Measurements from ENCODE around the gene GAD1.

The GAD1 gene

DNA sequence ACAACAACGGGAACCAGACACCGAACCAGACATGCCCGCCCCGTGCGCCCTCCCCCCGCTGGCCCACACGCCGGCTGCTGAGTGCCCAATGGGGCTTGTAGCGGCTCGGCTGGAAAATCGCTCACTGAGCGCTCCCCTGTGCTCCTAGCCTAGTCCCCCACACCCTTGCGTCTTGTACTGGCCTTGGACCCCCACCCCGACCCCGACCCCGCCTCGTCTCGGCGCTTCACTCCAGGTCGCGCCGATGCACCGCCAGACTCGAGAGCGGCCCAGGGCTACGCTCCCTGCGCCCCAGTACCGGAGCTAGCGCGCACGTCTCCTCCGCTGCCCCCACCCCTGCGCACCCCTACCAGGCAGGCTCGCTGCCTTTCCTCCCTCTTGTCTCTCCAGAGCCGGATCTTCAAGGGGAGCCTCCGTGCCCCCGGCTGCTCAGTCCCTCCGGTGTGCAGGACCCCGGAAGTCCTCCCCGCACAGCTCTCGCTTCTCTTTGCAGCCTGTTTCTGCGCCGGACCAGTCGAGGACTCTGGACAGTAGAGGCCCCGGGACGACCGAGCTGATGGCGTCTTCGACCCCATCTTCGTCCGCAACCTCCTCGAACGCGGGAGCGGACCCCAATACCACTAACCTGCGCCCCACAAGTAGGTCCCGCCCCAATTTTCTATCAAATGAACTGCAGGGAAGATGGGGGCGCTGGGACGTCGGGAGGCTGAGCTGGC is 1.5 kb downstream of the GAD1 start:
- DNase-seq = no peak

DNA sequence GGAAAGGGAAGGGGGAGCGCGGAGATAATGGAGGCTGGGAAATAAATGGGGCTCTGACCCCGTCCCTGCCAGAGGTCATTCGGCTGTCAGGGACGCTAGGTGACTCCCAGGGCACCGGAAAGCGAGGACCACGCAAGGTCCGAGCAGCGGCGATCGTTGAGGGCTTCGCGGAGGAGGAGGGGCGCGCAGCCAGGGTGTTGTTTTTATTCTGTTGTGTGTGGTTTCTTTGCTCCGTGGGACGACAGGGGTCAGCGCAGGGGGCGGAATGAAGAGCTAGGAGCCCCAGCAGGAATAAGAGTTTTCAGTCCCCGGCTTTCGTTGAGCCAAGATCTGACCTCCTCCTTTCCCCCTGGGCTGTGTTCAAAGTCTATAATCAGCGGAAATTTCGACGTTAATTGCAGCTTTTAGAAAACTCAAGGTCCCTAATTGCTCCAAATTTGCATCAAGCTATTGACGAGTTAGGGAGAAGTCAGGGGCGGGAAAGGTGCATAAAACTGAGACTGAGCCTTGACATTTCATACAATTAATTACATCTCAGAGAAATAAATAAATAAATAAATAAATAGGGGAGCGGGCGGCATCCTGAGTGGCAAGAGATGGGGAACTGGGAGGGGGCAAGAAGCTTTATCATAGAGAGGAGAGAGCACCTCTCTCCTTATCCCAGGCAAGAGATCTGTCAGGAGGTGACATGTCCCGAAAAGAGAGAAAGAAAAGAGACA is 2.2 kb downstream of the GAD1 start:
- DNase-seq = no peak

DNA sequence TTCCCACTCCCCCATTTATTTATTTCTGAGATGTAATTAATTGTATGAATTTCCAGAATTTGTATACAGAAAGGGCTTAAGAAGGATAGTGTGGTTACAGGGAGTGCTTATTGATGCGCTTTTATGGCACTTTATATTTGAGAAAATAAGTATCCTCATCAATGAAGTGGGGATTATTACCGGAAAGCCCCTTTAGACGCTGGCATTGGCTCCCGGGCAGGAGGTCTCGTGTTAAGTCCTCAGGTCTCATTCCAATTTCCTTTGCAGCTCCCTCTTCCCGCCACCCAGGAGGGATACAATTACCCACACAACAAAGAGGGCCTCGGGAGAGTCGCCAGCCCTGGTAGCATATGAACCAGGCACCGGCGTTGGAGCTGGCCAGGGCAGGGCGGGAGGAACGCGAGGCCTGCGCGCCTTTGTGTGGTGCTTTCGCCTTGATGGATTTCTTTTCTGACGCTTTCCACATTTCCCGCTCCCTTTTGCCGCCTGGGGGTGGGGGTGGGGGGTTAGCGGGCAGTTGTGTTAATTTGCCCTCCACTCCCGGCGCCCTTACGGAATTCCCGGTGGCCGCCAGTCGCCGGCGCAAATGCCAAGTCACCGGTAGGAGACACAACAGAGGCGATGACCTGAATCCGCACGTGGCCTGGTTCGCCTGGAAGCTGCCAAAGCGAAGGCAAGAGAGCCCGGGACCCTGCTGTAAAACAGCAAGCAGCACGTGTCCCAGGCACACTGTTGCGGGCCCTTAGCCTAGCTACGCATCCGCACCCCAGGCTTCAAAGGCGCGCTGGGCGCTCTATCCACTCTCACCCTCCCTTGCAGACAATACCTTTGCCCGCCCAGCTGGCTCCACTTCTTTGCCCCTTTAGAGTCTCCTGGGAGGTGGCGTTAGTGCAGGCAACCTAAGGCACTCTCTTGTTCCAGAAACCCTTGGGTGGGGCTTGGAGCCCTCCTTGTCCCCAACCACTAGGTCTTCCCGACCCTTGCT is 3.3 kb downstream of the GAD1 start:
- no peak for DNase-seq

DNA sequence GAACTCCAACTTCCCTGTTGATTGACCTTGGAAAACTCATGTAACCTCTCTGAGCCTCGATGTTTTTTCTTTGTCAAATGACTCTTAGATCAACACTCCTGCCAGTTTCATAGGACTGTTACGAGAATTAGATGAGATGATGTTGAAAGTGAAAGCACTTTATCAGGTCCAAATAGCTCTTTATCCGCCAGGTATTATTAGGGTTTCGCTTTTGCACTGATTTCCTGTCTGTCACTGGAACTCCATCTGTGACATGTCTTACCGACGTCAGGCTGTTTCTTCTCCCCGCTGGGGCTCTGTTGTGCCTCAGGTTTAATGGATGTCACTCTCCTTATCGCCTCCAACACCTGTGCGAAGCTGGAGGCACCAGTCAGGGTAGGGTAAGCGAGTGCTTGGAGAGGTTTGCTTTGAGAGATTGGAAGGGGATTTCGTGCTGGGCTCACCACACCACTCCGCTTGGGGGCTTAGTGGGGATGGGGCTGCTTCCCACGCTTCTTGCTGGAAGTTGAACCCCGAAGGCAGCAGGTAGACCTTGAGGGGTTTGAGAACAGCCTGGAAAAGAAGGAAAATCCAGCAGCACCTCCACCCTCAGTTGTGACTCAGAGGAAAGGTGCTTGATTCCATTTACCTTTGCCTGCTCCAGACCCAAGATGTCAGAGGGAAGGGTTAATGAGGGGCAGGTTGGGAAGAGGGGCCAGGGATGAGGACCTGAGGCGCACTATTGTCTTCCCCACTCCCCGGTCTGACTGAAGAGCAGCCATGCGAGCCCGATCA is 4.3 kb downstream of the GAD1 start:
- DNase-seq = no peak

DNA sequence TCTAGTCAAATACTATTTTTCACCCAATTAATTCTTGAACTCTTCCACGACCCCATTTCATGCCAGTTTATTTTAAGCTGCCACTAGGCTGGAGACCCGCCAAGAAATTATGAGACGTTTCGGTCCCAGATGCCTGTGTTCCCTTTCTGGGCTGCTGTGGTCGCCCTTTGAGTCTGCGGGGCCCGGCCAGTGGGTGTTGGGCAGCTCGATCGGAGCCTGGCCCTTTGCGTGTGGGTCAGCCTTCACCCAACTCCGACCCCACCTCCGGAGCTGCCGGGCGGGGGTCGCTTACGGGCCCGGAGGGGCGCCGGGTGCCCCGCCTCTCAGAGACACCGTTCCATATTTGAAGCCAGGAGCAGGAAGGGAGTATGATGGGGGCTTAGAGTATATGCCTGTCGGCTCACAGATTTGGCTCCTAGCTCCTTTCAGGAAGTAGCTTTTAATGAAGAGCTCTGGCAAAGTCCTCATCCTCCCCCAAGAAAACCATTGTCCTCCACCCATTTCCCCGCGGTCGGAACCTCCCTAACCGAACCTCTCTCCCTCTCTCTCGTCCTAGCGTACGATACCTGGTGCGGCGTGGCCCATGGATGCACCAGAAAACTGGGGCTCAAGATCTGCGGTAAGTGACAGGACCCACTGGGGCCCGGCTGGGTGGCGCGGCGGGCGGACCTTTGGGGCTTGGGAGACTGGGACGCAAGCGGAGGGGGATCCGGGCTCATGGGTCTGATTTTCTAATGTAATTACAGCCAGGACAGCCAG is 5.0 kb downstream of the GAD1 start:
- no peak for DNase-seq

DNA sequence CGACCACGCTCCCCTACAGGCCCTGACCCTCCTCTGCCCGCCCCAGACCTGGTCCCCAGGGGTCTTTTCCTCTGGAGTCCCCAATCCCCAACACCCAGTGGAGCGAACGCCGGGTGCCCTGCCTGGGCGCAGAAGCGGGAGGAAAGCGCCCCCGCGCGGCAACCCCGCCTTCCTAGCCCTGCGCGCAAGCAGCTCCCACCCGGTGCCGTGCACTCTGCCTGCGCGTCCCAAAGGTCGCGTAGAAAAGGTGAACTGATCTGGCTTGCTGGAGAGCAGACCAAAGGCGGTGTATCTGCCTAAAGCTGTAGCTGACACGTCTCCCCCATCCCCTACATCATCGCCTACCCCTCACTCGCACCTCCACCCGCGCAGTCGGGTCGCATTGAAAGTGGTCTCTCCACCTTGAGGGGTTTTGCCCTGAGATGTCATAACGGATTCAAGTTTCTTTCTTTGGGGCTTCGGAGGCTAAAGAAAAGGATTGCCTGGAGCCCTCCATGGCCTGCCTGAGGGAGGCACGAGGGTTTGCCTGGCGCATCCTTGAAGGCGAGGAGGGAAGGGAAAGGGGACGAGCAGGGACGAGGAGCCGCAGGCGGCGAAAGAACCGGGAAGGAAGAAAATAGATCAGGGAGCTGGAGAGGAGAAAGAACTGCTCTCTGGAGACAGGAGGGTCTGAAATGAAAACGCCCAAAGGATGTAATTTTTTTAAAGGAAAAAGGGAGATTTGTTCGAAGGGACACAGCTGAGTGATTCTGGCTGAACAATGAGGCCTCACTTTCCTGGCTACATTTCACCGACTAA is 5.8 kb downstream of the GAD1 start:
- no peak for DNase-seq

DNA sequence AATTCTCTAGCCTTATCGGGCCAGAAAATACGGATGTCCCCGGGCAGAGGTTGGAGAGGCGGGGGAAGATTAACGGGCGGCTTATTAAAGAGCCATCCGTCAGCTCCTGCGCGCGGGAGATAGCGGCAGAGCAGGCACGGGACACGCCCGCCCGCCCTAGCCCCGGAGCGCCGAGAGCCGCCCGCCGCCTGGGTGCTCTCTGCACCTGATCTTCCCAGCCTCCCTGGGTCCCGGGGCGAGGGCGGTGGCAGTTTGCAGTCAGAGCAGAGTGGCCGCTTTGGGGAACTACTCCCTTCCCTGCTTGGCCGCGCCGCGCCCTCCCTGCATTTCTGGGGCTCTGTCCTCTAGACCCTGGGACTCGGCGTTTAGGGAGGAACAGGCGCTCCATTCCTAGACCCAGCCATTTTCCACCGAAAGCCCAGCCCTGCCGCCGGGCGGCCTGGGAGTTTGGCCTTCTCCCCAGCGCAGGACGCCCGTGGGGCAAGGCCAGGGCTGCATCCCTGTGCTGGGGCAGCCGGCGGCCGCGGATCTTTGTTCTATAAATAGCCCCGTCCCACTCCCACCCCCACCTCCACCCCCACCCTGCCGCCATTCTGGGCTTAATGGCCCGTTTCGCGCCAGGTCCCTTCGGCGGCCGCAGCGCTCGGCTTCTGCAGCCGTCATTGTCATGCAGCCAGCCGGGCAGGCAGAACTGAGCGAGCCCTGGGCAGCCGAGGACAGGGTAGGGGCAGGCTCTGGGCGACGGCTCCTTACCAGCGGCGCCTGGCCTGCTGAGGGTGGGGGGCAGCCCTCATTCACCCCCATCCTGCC is 6.6 kb downstream of the GAD1 start:
- DNase-seq = no peak

DNA sequence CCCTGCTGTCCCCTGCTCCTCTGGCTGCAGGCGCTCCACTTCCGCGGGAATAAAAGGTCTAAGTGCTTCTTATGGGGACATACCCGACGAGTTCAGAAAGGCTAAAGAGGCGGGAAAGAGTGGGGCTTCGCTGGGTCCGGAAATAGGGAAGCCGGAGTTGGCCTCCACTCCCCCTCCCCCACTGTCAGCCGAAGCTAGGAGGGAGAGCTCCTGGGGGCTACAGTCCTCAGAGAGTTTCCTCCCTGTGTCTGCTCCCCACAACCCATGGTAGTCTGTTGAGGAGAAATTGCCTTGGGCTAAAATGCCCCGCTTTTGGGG is 7.2 kb downstream of the GAD1 start:
- no peak for DNase-seq

DNA sequence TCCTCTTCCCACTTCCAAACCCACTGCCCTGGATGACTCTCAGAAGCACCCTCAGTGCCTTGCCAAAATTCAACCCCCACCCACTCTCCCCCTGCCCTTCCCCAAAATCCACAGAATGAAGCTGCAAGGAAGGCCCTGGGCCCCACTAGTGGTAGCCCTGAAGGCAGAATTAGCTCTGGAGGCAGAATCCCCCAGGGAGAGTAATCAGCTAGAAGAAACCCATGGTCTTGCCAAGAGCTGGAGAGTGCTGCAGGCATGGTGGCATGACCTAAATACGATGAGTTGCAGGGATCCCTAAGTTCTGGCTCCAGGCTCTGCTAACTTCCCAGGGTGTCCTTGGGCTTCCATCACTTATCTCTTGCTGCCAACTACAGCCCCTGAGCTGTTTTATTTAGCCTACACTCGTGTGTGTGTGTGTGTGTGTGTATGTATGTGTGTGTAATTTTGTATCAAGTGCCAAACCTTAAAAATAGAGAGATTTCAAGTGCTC is 7.9 kb downstream of the GAD1 start:
- DNase-seq = no peak

DNA sequence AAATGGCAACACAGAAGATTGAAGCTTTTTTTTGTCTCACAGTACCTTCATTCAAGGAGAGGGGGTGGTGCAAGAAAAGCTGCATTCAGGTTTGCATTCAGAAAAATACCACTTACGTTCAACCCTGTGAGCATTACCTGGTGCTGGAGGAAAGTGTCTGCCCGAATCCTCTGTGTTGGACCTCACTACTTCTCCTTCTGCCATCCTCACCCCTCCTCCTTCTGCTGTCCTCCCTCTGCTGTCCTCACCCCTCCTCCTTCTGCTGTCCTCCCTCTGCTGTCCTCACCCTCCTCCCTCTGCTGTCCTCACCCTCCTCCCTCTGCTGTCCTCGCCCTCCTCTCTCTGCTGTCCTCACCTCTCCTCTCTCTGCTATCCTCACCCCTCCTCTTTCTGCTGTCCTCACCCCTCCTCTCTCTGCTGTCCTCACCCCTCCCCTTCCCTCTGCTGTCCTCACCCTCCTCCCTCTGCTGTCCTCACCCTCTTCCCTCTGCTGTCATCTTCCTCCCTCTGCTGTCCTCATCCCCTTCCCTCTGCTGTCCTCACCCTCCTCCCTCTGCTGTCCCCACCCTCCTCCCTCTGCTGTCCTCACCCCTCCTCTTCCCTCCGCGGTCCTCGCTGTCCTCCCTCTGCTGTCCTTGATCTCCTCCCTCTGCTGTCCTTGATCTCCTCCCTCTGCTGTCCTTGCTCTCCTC is 11.3 kb downstream of the GAD1 start:
- DNase-seq = no peak

DNA sequence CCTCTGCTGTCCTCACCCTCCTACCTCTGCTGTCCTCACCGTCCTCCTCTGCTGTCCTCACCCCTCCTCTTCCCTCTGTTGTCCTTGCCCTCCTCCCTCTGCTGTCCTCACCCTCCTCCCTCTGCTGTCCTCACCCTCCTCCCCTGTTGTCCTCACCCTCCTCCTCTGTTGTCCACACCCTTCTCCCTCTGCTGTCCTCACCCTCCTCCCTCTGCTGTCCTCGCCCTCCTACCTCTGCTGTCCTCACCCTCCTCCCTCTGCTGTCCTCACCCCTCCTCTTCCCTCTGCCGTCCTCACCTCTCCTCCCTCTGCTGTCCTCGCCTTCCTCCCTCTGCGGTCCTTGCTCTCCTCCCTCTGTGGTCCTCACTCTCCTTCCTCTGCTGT is 11.8 kb downstream of the GAD1 start:
- no peak for DNase-seq

DNA sequence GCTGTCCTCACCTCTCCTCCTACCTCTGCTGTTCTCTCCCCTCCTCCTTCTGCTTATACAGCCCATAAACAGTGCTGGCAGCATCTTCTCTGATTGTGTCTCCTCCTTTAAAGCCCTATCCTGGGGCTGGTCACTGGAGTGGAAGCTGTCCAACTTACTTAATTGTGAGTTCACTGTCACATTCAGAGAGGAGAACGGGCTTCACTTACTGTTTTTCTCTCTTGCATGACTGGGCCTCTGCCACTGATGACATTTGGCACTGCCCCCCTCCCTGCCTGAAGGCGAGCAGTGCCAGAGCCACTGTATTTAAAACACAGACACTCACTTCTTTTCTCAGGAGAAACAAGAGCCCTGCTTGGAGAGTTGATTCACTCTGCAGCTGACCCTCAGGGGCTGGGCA is 12.3 kb downstream of the GAD1 start:
- no peak for DNase-seq

DNA sequence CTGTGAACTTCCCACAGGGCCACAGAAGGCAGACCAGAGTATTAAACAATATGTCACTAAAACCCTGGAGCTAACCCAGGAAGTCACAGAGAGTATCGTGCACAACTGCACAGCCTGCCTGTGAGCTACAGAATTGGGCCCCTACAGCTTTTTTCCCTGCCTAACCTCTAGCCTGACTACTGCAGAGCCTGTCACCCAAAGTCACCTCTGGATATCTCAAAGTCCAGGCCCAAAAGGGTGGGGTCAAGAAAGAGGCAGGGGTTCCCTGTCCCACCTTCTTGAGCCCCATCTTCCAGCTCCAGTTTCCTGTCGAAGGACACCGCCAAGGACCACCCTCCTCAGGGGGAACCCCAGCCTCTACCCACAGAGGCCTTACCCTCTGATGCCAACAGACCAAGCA is 13.5 kb downstream of the GAD1 start:
- no peak for DNase-seq

DNA sequence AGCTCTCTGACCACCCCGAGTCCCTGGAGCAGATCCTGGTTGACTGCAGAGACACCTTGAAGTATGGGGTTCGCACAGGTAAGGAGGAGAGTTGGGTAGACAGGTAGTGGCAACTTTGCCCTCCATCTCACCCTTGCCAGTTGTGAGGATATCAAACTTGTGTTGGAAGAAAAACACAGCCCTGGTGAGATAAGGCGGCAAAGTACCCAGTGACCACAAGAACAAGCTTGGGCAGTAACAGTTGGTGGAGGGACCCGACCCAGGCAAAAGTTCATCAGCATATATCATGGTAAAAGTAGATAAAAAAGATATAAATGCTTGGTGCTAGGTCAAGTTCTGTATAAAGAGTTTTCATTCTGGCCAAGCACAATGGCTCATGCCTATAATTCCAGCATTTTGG is 14.4 kb downstream of the GAD1 start:
- DNase-seq = no peak

DNA sequence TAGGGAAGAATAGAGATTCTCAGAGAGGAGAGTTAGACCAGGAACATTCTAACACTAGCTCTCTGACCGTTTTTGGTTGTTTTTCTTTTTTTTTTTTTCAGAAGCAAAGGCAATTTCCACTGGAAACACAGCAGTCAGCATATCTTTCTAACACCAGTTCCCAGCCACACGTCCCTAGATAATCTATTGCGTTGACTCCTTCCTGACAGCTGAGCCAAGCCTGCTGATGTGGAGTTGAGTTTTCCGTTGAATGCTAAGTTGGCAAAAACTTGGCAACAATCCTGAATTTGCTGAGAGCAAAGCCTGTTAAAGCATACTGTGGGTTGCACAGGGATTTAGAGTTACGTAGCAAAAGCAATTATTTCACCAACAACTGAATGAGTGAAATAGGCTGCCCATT is 19.3 kb downstream of the GAD1 start:
- no peak for DNase-seq

DNA sequence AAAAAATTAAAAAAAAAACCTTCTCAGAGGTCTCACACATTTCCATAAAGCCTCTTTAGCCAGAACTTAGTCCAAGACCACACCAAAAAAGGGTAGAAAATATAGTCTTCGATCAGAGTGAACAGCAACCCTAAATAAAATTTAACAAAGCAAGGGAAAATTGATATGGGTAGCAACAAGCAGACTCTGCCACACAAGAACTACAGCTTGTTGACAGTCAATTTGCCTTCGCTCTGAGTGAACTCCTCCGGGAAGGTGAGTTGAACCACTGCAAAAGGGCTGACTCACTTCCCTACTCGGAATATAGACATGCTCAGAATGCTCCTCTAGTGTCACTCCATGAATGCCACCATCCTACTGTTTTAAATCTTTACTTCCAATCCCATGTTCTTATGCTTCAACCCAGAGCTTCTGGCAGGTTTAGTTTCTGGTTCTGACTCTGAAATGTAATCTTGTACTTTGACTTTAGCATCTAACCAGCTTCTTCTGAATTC is 24.1 kb downstream of the GAD1 start:
- DNase-seq = no peak

DNA sequence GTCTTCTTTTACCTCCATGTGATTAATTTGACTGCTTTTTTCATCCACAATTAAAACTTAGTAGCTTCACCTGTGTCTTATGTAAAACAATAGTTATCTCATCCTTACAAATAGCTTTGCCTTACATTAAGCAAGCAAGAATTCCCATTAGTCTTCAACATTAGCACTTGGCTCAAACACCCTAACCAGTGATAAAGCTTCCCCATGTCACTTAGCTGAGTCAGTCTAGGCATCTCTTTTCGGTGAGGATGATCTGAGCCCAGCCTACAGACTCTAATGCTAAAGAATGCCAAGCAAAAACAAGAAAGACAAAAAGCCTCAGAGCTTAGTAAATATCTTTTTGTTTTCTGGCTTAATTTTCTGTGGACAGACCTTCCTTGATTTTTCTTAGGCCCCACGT is 26.1 kb downstream of the GAD1 start:
- no peak for DNase-seq

DNA sequence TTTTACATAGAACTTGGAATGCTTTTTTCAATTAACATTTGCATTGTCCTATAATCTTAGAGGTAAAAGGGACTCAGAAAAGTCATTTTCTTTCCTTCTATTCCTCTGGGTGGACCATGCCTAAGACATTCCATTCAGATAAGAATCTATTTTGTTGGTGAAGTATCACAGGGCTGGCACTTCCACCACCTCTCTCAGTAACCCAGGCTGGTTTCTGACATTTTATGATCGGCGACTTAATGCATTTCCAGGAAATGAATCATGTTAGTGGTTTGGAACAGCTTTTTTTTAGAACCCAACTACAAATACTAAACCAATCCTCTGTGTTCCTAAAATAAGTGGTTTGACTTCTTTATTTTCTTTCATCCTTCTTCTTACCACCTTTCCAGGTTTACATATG is 27.0 kb downstream of the GAD1 start:
- DNase-seq = no peak

DNA sequence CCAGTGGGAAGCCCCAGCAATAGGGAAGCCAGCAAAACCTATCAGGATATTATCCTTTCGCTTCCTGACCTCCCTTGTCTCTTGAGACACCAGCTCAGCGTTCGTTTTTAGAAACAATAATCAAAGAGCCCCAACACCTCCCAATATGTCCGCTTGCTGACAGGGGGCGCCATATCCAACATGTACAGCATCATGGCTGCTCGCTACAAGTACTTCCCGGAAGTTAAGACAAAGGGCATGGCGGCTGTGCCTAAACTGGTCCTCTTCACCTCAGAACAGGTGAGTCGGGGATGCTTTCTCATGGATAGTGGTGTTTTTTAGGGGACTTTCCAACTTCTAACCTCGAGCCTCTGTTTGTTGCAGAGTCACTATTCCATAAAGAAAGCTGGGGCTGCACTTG is 28.7 kb downstream of the GAD1 start:
- no peak for DNase-seq

DNA sequence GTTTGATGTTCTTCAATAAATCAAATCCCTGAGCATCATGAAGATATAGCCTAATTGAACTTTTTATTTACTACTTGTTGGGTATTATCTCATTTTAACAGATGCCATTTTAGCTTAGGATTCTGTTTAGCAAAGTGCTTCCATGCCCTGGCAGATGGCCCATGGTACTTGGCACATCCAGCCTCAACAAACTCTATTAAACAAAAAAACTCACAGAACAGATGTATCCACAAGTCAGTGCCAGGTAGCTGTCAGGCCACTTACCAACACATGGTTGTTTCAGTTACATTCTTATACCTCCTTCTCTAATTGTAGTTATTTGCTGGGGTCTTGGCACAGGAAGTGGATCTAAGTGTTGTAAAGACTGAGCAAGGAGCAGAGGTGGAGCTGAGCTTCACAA is 29.6 kb downstream of the GAD1 start:
- no peak for DNase-seq
